Neural crest cell (in vitro differentiated cells): ENCODE data around the gene CYFIP1. TPM values are rescaled to one million over a fixed set of nuclear protein-coding genes. Genes with fewer than 3 reads are reported as not detected.
"Not testable (repeated sequence)": the region's sequence is repeated elsewhere in the genome, so short reads cannot be mapped to it uniquely, and the experiment has no call there.

Experiments used
- DNase-seq: peaks from one replicate; pipeline ENCODE4 v3.0.0; 2021; ENCODE audit warnings: low read depth, mixed read lengths, low spot score
- H3K27ac Mint-ChIP-seq: one replicate; pipeline ENCODE4 v1.8.0; 2021; ENCODE audit warnings: mild to moderate bottlenecking, mixed read lengths; ENCODE audit not compliant: unreplicated experiment
- H3K27me3 Mint-ChIP-seq: 2 replicates; pipeline ENCODE4 v1.8.0; 2021; ENCODE audit warnings: low read depth, mild to moderate bottlenecking, mixed read lengths
- H3K36me3 Mint-ChIP-seq: 2 replicates; pipeline ENCODE4 v1.8.0; 2021; ENCODE audit warnings: low read depth, mild to moderate bottlenecking, mixed read lengths
- H3K4me1 Mint-ChIP-seq: 2 replicates; pipeline ENCODE4 v1.8.0; 2021; ENCODE audit warnings: mixed read lengths
- H3K4me3 Mint-ChIP-seq: one replicate; pipeline ENCODE4 v1.8.0; 2021; ENCODE audit warnings: mild to moderate bottlenecking, mixed read lengths
- H3K9me3 Mint-ChIP-seq: 2 replicates; pipeline ENCODE4 v1.8.0; 2021; ENCODE audit warnings: mixed read lengths
- CTCF ChIP-seq: fragments of 200-600 bp; sonication (generic); conservative IDR thresholded peaks from 2 replicates; pipeline ENCODE4 v1.5.0; 2021; ENCODE audit warnings: antibody characterized with exemption, mild to moderate bottlenecking
- total RNA-seq: library from RNA; stranded (reverse); gene quantifications from 2 replicates; pipeline ENCODE4 v1.2.1, GENCODE V29; 2021

CYFIP1 gene
- total RNA-seq, 1 donor from 2014 or later: 116 TPM

GRCh38 chr15:22988811-22989210 lies 8.6 kb upstream of the CYFIP1 start:
- Mint-ChIP-seq H3K9me3 (no peaks in the 10 kb centered on the region), H3K27me3 (no peaks in the 10 kb centered on the region), H3K27ac (peak overlapping the region; percentile 46), H3K36me3 (peaks cover 2% of the 10 kb centered on the region), H3K4me1 (no peaks in the 10 kb centered on the region), H3K4me3 (no peak overlapping the region)
- TF ChIP-seq CTCF: no peak
- no peak for DNase-seq

GRCh38 chr15:22981931-22982330 lies 1.8 kb upstream of the CYFIP1 start:
- H3K4me3 Mint-ChIP-seq: peak overlapping the region; percentile 94
- not testable (repeated sequence) for DNase-seq, H3K36me3 Mint-ChIP-seq, H3K9me3 Mint-ChIP-seq, H3K27ac Mint-ChIP-seq
- peaks cover 20% of the 10 kb centered on the region for H3K4me1 Mint-ChIP-seq
- peaks cover 13% of the 10 kb centered on the region for H3K27me3 Mint-ChIP-seq

- Mint-ChIP-seq H3K4me3 (peak overlapping the region; percentile 94), H3K36me3 (no peaks in the 10 kb centered on the region), H3K9me3 (no peaks in the 10 kb centered on the region), H3K4me1 (peaks cover 20% of the 10 kb centered on the region), H3K27ac (no peak overlapping the region), H3K27me3 (peaks cover 13% of the 10 kb centered on the region)
- DNase-seq: no peak
- TF ChIP-seq CTCF: no peak
Observed at GRCh38 chr15:22981051-22981840, 1.1 kb upstream of the CYFIP1 start.

- peak overlapping the region; percentile 87 for H3K27ac Mint-ChIP-seq
- peaks cover 13% of the 10 kb centered on the region for H3K27me3 Mint-ChIP-seq
- peak; percentile 50 for DNase-seq
- H3K4me3 Mint-ChIP-seq: peak overlapping the region; percentile 97
- no peaks in the 10 kb centered on the region for H3K9me3 Mint-ChIP-seq
- H3K36me3 Mint-ChIP-seq: no peaks in the 10 kb centered on the region
- no peak for TF ChIP-seq CTCF
- H3K4me1 Mint-ChIP-seq: peaks cover 24% of the 10 kb centered on the region
Observed at GRCh38 chr15:22979238-22980188, 655 bp downstream of the CYFIP1 start.

GRCh38 chr15:22978691-22979237 lies 1.4 kb downstream of the CYFIP1 start:
- Mint-ChIP-seq H3K27me3 (peaks cover 13% of the 10 kb centered on the region), H3K27ac (no peak overlapping the region), H3K36me3 (no peaks in the 10 kb centered on the region), H3K4me3 (peak overlapping the region; percentile 97), H3K9me3 (no peaks in the 10 kb centered on the region), H3K4me1 (peaks cover 24% of the 10 kb centered on the region)
- TF ChIP-seq CTCF: no peak
- DNase-seq: no peak
